ENCODE results near the gene CDRT4. TPM values are rescaled to one million over a fixed set of nuclear protein-coding genes. Genes with fewer than 3 reads are reported as not detected.

Gene CDRT4
- polyA plus RNA-seq, 1 experiment: 5.9 TPM

DNA sequence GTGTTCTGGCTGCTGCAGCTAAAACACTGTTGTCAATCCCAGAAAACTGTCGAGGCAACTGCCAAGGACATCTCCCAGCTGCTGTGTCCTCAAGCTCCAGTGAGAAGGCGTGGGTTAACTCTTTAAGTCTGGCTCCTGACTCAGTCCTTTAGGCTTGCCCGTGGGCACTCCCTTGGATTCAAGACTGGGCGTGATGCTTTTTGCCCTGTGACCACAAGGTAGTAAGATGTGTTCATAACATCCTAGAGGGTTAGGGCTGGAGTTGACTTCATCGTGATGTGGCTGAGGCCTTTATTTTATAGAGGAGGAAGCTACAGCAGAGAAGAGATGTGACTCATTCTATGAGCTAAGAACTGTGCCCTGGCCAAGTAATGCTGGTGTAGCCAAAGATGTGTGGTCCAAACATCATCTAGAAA lies 75.1 kb downstream of the CDRT4 start:
- no peaks in the 10 kb centered on the region for H3K27me3 ChIP-seq (ENCODE audit: control insufficient read depth, insufficient read depth, low read length)
- peak; percentile 87 for DNase-seq (ENCODE audit: low read depth)
- H3K4me3 ChIP-seq (ENCODE audit: low read depth, low read length): no peak overlapping the region
- ChIA-PET CTCF (interaction anchor here (1.2 to 1.8 kb wide), 3 partner anchors 10 to 111 kb away, joined by 3 to 7 read pairs (median 4); no protein-coding TSS in a partner anchor), POLR2A (interaction anchor here (0.6 to 0.7 kb wide), 2 partner anchors 119 to 130 kb away, joined by 3 to 4 read pairs; no protein-coding TSS in a partner anchor)
- no peaks in the 10 kb centered on the region for H3K36me3 ChIP-seq (ENCODE audit: control insufficient read depth, insufficient read depth, low read length)
- TF ChIP-seq, protein P1, sequence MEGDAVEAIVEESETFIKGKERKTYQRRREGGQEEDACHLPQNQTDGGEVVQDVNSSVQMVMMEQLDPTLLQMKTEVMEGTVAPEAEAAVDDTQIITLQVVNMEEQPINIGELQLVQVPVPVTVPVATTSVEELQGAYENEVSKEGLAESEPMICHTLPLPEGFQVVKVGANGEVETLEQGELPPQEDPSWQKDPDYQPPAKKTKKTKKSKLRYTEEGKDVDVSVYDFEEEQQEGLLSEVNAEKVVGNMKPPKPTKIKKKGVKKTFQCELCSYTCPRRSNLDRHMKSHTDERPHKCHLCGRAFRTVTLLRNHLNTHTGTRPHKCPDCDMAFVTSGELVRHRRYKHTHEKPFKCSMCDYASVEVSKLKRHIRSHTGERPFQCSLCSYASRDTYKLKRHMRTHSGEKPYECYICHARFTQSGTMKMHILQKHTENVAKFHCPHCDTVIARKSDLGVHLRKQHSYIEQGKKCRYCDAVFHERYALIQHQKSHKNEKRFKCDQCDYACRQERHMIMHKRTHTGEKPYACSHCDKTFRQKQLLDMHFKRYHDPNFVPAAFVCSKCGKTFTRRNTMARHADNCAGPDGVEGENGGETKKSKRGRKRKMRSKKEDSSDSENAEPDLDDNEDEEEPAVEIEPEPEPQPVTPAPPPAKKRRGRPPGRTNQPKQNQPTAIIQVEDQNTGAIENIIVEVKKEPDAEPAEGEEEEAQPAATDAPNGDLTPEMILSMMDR (IDR thresholded peaks at IDR 0.05; ENCODE audit: insufficient read depth, low read depth, low read length): no peak

DNA sequence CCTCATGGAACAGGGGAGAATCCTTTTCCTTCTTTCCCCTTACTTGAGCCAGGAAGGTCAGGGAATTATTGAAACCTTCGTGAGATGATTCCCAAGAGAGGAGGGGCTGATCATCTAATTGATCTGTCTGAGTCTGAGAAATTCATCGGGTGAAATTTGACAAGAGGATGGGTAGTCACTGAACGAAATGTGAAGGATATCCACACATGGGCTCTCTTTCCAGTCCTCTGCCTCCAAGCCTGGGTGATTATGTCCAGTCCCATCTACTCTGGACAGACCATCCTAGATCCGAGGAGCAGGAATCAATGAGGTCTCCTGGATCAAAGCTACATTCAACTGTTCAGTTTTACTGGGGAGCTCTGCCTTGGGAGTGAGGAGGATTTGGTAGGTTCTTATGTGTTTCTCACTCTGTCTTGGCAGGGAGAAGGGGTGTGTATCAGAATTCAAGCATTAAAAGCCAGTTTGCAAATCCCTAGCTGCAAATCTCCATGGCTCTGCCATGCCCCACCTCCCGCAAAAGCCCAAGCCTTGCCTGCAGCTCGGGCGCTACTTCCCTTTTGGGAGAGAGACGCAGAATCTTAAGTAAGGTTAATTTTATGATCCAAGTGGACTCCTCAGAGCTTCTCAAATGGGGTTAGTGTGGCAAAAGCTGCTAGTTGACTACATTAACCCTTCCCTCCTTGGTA lies 78.9 kb downstream of the CDRT4 start:
- no peak for DNase-seq (ENCODE audit: low read depth)
- Histone ChIP-seq H3K4me3 (ENCODE audit: low read depth, low read length) (no peak overlapping the region), H3K36me3 (ENCODE audit: control insufficient read depth, insufficient read depth, low read length) (no peaks in the 10 kb centered on the region), H3K27me3 (ENCODE audit: control insufficient read depth, insufficient read depth, low read length) (no peaks in the 10 kb centered on the region)
- TF ChIP-seq, protein P1 (IDR thresholded peaks at IDR 0.05; ENCODE audit: insufficient read depth, low read depth, low read length): no peak
- POLR2A ChIA-PET: no interaction called here
- CTCF ChIA-PET: interaction anchor here (0.6 to 1.0 kb wide), 3 partner anchors 10 to 69 kb away, joined by 3 read pairs; no protein-coding TSS in a partner anchor

DNA sequence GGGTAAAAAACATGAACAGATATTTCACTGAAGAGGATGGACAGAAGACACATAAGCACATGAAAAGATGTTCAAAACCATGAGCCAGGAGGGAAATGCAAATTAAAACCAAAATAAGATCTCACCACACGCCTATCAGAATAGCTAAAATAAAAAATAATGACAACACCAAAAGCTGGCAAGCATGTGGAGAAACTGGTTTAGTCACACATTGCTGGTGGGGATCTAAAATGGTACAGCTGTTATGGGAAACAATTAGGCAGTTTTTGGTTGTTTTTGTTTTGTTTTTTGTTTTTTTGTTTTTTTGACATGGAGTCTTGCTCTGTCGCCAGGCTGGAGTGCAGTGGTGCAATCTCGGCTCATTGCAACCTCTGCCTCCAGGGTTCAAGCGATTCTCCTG lies 81.3 kb downstream of the CDRT4 start:
- H3K4me3 ChIP-seq (ENCODE audit: low read depth, low read length): no peak overlapping the region
- H3K36me3 ChIP-seq (ENCODE audit: control insufficient read depth, insufficient read depth, low read length): no peaks in the 10 kb centered on the region
- TF ChIP-seq, protein P1 (IDR thresholded peaks at IDR 0.05; ENCODE audit: insufficient read depth, low read depth, low read length): no peak
- ChIA-PET CTCF (no interaction called here), POLR2A (no interaction called here)
- H3K27me3 ChIP-seq (ENCODE audit: control insufficient read depth, insufficient read depth, low read length): no peaks in the 10 kb centered on the region
- DNase-seq (ENCODE audit: low read depth): no peak

Other genes with a start within 250 kb of the CDRT4 start
- 122 and 208 TPM in 2 replicates for gene PMP22, start 202.3 kb downstream of the CDRT4 start, polyA plus RNA-seq (2011; rRNA removed)
- gene TEKT3, start 126.0 kb downstream of the CDRT4 start, polyA plus RNA-seq (2011; rRNA removed): 0.17 and 0.21 TPM in 2 replicates
- 5.8 and 10.0 TPM in 2 replicates for gene TVP23C, start 95.9 kb upstream of the CDRT4 start, polyA plus RNA-seq (2011; rRNA removed)
- gene FBXW10B, start 152.1 kb upstream of the CDRT4 start, polyA plus RNA-seq (2011; rRNA removed): 0.98 and 1.3 TPM in 2 replicates
- 35.9 and 36.5 TPM in 2 replicates for gene TRIM16, start 216.7 kb upstream of the CDRT4 start, polyA plus RNA-seq (2011; rRNA removed)
- 10.4 and 13.6 TPM in 2 replicates for gene ZNF286A, start 232.1 kb upstream of the CDRT4 start, polyA plus RNA-seq (2011; rRNA removed)